Measurements from ENCODE around the gene EXOC3.

Gene EXOC3

GRCh38 chr5:489689-490080 lies 46.7 kb downstream of the EXOC3 start:
- DNase-seq: no peak

DNA sequence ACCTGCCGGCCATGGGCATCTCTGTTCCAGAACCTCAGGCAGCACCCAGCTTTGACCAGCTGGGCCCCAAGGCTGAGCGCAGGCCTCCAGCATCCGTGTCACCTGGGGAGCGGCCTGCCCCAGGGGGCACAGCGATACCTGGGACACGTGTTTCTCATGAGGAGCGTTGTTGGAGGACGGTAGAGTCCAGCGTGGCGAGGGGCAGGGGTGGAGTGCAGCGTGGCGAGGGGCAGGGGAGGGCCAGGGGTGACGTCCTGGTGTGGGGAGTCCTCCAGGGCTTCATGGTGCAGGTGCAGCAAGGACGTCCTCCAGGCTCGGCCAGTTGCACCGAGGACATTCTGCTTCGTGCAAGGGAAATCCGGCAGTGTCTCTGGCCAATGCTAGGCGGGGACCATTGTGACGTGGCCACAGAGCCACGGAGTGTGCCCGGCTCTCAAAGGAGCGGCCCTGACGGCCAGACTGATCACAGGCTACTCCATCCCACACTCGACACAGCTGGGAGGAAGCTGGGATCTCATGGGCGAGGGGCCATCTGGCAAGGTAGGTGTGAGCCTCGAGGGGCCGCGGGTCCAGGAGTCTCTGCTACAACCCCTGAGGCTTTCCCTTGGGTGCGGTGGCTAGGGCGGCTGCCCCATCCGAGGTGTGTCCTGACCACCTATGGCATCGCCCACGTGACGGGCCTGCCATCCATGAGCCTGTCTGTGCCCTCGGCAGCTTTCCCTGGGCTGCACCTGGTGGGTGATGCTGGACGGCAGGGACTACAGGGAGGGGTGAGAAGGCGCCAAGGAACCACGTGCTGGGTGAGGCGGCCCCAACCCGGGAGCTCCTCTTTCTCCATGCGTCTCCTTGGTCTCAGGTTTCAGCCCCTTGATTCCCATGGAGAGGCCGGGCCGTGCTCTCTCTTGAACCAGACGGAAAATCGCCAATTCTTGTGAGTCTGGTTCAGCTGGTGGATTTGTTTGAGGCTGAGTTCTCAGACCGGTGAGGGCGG lies 47.4 kb downstream of the EXOC3 start:
- DNase-seq: no peak

DNA sequence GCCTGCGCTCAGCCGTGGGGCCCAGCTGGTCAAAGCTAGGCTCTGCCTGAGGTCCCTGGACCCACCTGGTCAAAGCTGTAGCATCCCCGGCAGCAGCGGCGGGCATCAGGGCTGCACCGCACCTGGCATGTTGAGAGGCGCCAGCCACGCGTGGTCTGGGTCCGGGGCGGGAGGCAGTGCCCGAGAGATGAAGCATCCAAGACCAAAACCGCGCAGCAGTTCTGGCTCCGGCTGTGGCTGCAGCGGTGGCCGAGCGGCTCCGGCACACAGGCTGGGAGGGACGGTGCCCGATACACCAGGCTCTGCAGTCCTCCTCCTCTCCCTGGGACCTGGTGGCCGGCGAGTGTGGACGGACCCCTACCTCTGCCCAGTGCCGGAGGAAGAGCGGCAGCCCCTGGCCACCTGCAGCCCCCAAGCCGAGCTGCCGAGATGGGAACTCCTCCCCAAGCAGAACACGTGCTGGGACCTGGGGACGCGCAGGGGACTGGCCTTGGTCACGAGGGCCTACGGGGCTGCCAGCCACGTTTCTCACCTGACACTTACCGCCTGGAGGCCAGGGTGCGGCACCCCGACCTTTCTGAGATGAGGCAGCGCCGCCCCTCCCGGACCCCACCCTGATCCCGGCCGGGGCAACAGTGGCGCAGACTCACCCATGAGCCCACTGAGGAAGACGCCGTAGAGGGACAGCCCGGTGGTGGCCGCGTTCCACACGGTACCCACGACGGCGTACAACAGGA lies 48.3 kb downstream of the EXOC3 start:
- DNase-seq: no peak

GRCh38 chr5:491856-492155 lies 48.8 kb downstream of the EXOC3 start:
- DNase-seq: no peak

DNA sequence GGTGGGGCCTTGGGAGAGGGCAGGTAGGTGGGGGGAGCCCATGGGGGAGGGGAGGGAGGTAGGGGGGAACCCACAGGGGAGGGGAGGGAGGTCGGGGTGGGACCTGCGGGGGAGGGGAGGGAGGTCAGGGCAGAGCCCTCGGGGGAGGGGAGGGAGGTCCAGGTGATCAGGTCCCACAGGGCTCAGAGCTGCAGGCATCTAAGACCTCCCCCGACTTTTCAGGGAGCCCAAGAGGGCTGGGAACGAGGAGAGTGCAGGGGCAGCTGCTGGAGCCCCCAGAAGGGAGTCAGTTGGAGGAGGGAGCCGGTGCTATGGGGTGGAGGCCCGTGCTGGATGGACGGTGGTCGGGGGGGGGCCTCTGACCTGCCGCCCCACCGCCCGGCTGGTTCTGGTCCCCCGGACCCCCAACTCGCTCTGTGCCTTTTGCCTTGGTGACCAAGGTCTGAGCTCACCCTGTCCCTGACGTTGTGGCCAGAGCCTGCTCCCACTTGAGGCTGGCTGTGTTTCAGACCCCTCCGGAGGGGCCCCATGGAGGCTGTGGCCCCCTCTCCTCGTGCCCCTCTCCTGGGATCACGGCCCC lies 49.4 kb downstream of the EXOC3 start:
- no peak for DNase-seq

GRCh38 chr5:493119-493701 lies 50.2 kb downstream of the EXOC3 start:
- no peak for DNase-seq

GRCh38 chr5:493758-494157 lies 50.8 kb downstream of the EXOC3 start:
- DNase-seq: no peak

GRCh38 chr5:494667-495255 lies 51.8 kb downstream of the EXOC3 start:
- DNase-seq: no peak

GRCh38 chr5:496028-496427 lies 53.1 kb downstream of the EXOC3 start:
- no peak for DNase-seq

- no peak for DNase-seq
These were observed 54.2 kb downstream of the EXOC3 start for GRCh38 chr5:497090-497700.

- DNase-seq: no peak
These were observed 55.0 kb downstream of the EXOC3 start for GRCh38 chr5:497871-498509.

DNA sequence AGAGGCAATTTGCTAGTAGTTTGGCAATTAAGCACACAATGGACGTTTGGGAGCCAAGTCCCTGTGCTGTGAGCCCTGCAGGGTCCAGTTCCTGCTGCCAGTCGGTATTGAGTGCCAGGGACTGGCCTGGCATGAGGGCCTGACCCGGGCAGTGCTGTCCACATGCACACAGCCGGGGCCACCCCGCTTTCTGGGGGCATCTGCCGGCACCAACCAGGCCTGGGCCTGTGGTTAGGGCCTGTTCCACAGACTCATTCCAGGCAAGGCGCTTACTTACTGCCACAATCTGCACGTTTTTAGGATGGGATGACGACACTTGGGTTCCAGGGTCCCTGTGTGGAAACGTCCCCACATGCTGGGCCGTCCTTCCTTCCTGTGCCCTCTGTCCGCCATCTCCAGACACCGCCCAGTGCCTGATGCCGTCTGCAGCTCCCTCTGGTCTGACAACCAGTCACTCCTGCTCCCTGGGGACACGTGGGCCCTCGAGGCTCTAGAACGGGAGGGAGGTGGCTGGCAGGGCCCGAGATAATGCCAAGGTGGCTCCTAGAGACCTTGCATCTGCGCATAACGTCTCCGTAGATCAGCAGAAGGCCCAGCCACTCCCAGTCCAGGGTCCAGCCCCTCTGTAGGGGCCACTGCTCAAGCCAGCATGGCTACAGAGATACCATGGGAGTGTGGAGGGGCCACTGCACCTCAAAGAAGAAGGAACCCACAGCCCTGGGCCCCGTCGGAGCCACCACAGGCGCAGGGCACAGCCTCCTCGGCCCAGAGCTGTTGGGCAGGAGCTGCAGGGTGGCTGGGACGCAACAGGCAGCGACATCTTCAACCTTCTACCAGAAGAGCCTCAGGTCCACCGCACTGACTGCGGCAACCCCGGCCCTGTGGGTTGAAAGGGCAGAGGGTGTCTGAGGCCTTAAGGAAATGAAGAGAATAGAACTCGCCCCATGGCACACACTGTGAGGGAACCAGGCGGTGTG lies 56.5 kb downstream of the EXOC3 start:
- DNase-seq: no peak

DNA sequence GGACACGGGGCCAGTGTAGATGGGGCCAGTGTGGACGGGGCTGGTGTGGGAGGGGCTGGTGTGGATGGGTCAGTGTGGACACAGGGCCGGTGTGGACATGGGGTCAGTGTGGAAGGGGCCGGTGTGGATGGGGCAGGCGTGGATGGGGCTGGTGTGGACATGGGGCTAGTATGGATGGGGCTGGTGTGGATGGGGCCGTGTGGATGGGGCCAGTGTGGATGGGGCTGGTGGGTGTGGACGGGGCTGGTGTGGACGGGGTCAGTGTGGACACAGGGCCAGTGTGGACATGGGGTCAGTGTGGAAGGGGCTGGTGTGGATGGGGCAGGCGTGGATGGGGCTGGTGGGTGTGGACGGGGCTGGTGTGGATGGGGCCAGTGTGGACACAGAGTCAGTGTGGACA lies 57.5 kb downstream of the EXOC3 start:
- DNase-seq: no peak

DNA sequence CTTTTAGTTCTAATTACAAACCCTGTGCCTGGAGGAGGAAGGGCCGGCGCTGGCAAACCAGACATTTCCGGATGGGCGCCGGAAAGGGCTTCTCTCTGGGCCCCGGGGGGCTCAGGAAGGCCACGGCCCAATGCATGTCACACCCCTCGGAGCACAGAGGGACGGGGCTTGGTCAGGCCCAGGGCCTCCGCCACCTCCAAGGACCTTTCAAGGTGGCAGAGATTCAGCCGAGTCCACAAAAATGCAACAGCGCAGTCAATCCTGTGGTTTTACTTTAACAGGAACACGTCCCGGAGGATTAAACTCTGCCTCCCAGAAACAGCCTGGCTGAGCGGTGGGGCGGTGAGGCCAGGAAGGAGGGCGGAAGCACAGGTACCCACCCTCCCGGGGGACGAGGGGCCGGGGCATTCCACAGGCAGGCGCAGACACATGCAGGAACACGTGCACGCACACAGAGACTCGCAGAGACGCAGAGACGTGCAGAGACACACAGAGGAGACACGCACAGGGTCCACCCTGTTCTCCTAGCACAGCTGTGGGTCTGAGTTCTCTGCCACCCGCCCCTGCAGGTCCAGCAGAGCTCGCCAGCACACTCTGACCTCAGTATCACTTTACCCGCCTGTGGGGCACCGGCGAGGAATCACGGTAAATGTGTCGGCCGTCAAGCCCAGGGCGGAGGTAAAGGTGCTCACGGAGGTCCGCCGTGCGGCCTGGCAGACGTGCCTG lies 58.3 kb downstream of the EXOC3 start:
- DNase-seq: no peak

DNA sequence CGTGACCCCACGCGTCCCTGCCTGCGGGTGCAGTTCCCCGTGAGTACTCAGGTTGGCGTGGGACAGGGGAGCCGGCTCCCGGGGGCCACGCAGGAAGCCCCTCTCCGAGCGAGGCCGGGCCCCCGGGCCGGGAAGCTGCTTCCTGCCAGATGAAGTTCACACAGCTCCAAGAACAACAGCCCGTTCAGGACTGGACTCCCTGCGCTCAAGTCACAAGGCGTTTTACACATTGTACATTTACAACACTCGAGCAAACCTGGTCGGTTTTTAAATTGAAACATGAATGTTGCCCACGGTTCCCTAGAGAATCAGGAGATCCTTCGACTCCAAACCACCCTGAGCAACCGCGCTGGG lies 58.8 kb downstream of the EXOC3 start:
- DNase-seq: no peak

GRCh38 chr5:502325-503079 lies 59.5 kb downstream of the EXOC3 start:
- no peak for DNase-seq

DNA sequence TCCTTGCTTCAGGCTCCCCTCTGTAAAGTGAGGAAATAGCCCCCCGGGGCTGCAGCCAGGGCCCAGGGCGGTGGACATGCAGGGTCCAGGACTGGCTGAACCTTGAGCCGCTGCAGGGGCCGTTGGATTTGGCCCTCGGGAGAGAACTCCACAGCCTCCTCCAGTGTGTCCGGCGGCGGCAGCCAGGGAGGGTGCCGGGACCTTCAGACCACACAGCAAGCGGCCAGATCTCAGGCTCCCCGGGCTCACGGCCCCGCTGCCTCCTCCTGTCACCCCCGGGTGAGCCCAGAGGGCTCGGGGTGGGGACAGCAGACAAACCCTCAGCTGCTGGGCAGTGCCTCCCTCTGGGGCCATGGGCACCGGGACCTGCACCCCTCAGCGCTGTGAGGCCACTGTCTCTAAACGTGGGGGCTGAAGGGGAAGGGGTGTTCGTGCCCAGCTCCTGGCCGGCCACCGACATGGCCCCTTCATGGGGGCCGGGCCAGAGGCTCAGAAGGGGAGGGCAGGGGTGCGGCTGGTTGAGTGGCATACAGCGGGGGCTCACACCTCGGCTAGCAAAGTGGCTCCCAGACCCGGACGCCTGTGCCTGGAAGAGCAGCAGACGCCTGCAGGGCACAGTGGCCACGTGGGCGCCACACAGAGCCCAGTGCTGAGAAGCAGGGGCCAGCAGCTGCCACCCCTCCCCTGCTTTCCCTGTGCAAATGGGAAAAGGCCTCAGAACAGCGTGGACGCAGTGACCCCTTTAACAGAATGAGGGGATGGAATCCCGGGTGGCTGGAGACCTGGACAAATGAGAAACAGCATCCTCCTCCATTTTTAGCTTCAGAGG lies 61.6 kb downstream of the EXOC3 start:
- no peak for DNase-seq

GRCh38 chr5:505951-506525 lies 63.1 kb downstream of the EXOC3 start:
- no peak for DNase-seq
